ENCODE results near the gene ANTKMT. TPM values are rescaled to one million over a fixed set of nuclear protein-coding genes. Genes with fewer than 3 reads are reported as not detected.

Gene ANTKMT
- total and polyA plus RNA-seq, 2 donors (not counting 3 experiments of a cell fraction or from before 2014, with no cell fraction given) = 26.1 to 27.9 TPM

GRCh38 chr16:685967-686366, 35.0 kb upstream of the ANTKMT start:
- no peaks in the 10 kb centered on the region for H3K27me3 ChIP-seq (ENCODE audit: control insufficient read depth in 2 of 2, insufficient read depth in 2 of 2, low read length in 2 of 2)
- H3K9me1 ChIP-seq (replicated peaks; ENCODE audit: control insufficient read depth, extremely low read depth, insufficient read depth, low read length) = no peaks in the 10 kb centered on the region
- H4K20me1 ChIP-seq (replicated peaks; ENCODE audit: control insufficient read depth, extremely low read depth, insufficient read depth, low read length) = no peaks in the 10 kb centered on the region
- H2AFZ ChIP-seq (ENCODE audit: low read depth, low read length) = no peak overlapping the region
- TF ChIP-seq MAX (IDR thresholded peaks at IDR 0.05; ENCODE audit: insufficient read depth, insufficient read length) (no peak), GATA2 (IDR thresholded peaks at IDR 0.05; ENCODE audit: insufficient read depth, insufficient read length, low read depth, low read length) (no peak), CTCF (IDR thresholded peaks at IDR 0.05; ENCODE audit: extremely low read depth in 1 of 2, insufficient read depth in 1 of 2, low read depth in 1 of 2, low read length in 2 of 2) (peak; percentile 48 to 72), EZH2 (IDR thresholded peaks at IDR 0.05; ENCODE audit: borderline replicate concordance, low read depth, low read length, severe bottlenecking) (no peak), MYC (IDR thresholded peaks at IDR 0.05; ENCODE audit: low read depth, low read length) (no peak), JUN (IDR thresholded peaks at IDR 0.05; ENCODE audit: borderline replicate concordance, insufficient read depth, insufficient read length, low read depth) (no peak), POLR2A (IDR thresholded peaks at IDR 0.05; ENCODE audit: low read depth, low read length) (no peak)
- ChIA-PET CTCF (interaction anchor here (0.9 to 1.8 kb wide), 2 partner anchors 23 to 106 kb away, joined by 3 to 5 read pairs; no protein-coding TSS in a partner anchor), POLR2A (no interaction called here)
- no peak overlapping the region for H3K4me3 ChIP-seq (replicated peaks in 1 of 3; ENCODE audit: insufficient read depth in 1 of 3, low read depth in 1 of 3, low read length in 3 of 3)
- dilution Hi-C loops (cut with MboI; ENCODE audit: extremely low pct_ligation_motif_present, low sequenced_read_pairs) = no loop called here
- no peak overlapping the region for H3K4me2 ChIP-seq (ENCODE audit: insufficient read depth, low read length)
- intact Hi-C loops (cut with micrococcal nuclease) = no loop called here
- no peaks in the 10 kb centered on the region for H3K9me3 ChIP-seq (replicated peaks; ENCODE audit: control insufficient read depth, insufficient read depth, low read length)
- peak; percentile 29 for DNase-seq (ENCODE audit: low read depth, low spot score)
- no peak overlapping the region for H3K9ac ChIP-seq (replicated peaks; ENCODE audit: extremely low read depth, insufficient read depth, low read length)
- H3K4me1 ChIP-seq (ENCODE audit: control insufficient read depth, extremely low read depth, insufficient read depth, low read length) = peaks cover 23% of the 10 kb centered on the region
- no TSS peak for BruUV-seq (replicated peaks)
- H3K27ac ChIP-seq (ENCODE audit: insufficient read depth, low read depth, low read length) = no peak overlapping the region
- FAIRE-seq = peak; percentile 70
- peaks cover 7 to 22% of the 10 kb centered on the region in 2 experiments for H3K36me3 ChIP-seq (ENCODE audit: control insufficient read depth in 2 of 2, extremely low read depth in 1 of 2, insufficient read depth in 2 of 2, low read length in 2 of 2)
- peaks cover 27% of the 10 kb centered on the region for H3K79me2 ChIP-seq (ENCODE audit: control insufficient read depth, insufficient read depth, low read length)

Measured in endothelial cell of umbilical vein (primary cell).